Activated CD4-positive, alpha-beta T cell treated with anti-CD3 and anti-CD28 coated beads, Interleukin-2, amount 10 ng/mL, durations not matched to agents 24 days and 14 days (primary cell): ENCODE measurements around the gene INTS6. TPM values are rescaled to one million over a fixed set of nuclear protein-coding genes. Genes with fewer than 3 reads are reported as not detected.

Experiments used
- DNase-seq: peaks from one replicate; pipeline ENCODE4 v3.0.0; 2022
- H3K27ac Mint-ChIP-seq: one replicate; pipeline ENCODE4 v1.8.0; 2022; ENCODE audit warnings: mild to moderate bottlenecking, mixed read lengths
- H3K27me3 Mint-ChIP-seq: one replicate; pipeline ENCODE4 v1.8.0; 2022; ENCODE audit warnings: mixed read lengths
- H3K36me3 Mint-ChIP-seq: one replicate; pipeline ENCODE4 v1.8.0; 2022; ENCODE audit warnings: low read depth, mild to moderate bottlenecking, mixed read lengths
- H3K4me1 Mint-ChIP-seq: one replicate; pipeline ENCODE4 v1.8.0; 2021; ENCODE audit warnings: mixed read lengths
- H3K4me3 Mint-ChIP-seq: one replicate; pipeline ENCODE4 v1.8.0; 2022; ENCODE audit warnings: mild to moderate bottlenecking, moderate library complexity, mixed read lengths
- H3K9me3 Mint-ChIP-seq: one replicate; pipeline ENCODE4 v1.8.0; 2021; ENCODE audit warnings: mixed read lengths
- intact Hi-C: fragments of 100-400 bp; cut with micrococcal nuclease; formaldehyde crosslinking; loops from one replicate; pipeline ENCODE4 v1.15.1; 2023
- total RNA-seq: library from RNA; stranded (reverse); gene quantifications from 2 replicates; pipeline ENCODE4 v1.2.3, GENCODE V29; 2022

INTS6 gene
- total RNA-seq, 1 donor from 2014 or later: 68.6 TPM

DNA sequence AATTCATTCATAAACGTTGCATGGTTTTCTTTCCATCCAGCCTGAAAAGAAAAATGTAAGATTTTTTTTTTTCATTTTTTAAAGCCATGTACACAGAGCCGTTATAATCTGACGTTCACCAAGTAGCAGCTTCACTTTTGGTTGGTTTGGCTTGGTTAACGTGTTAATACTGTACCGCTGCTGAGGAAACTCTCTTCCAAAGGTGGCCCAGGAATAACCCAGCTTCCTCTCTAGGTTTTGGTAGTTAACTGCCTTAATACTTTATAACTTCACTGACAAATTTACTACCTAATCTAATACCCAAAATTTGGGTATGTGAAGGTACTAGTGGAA is 1.7 kb downstream of the INTS6 start:
- DNase-seq: no peak
- intact Hi-C loops: loop anchor here (1.0 to 5.0 kb wide), 6 partner anchors 14 to 1369 kb away; no protein-coding TSS in a partner anchor
- H3K27ac Mint-ChIP-seq: peak overlapping the region; percentile 91
- peaks cover 35% of the 10 kb centered on the region for H3K4me1 Mint-ChIP-seq
- H3K4me3 Mint-ChIP-seq: peak overlapping the region; percentile 92
- H3K36me3 Mint-ChIP-seq: peaks cover 47% of the 10 kb centered on the region
- H3K27me3 Mint-ChIP-seq: no peaks in the 10 kb centered on the region
- peaks cover 4% of the 10 kb centered on the region for H3K9me3 Mint-ChIP-seq

- H3K36me3 Mint-ChIP-seq: peaks cover 40% of the 10 kb centered on the region
- H3K27me3 Mint-ChIP-seq: no peaks in the 10 kb centered on the region
- H3K4me1 Mint-ChIP-seq: peaks cover 20% of the 10 kb centered on the region
- intact Hi-C loops: no loop called here
- no peaks in the 10 kb centered on the region for H3K9me3 Mint-ChIP-seq
- no peak overlapping the region for H3K27ac Mint-ChIP-seq
- peak overlapping the region; percentile 4 for H3K4me3 Mint-ChIP-seq
- no peak for DNase-seq
These were observed 3.8 kb downstream of the INTS6 start for GRCh38 chr13:51449018-51449417.

DNA sequence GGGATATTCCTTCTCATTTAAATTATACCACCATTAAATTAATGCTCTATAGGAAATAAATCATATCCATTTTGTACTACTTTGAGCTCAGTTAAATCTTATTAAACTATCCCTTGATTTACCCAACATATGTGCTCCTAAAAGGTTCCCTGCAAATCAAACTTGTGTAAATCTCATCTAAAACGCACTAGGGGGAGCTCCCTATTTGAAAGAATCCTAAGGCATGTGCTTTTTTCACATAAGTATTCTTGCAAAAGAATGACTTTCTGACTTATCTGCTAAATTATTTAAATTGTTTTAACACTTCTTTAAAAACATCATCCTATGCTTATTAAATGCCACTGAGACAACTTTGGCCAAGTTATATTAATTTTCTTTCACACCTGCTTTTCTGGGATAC is 7.9 kb downstream of the INTS6 start:
- Mint-ChIP-seq H3K4me1 (peaks cover 11% of the 10 kb centered on the region), H3K36me3 (peaks cover 31% of the 10 kb centered on the region)

GRCh38 chr13:51440381-51440780 is 12.5 kb downstream of the INTS6 start:
- H3K4me3 Mint-ChIP-seq: no peak overlapping the region
- H3K27ac Mint-ChIP-seq: no peak overlapping the region
- no peak for DNase-seq
- peaks cover 5% of the 10 kb centered on the region for H3K4me1 Mint-ChIP-seq
- intact Hi-C loops: no loop called here
- peaks cover 16% of the 10 kb centered on the region for H3K36me3 Mint-ChIP-seq
- no peaks in the 10 kb centered on the region for H3K9me3 Mint-ChIP-seq
- no peaks in the 10 kb centered on the region for H3K27me3 Mint-ChIP-seq

More for the DNA sequence above, 7.9 kb downstream of the INTS6 start:
- Mint-ChIP-seq H3K4me3 (no peak overlapping the region), H3K27me3 (no peaks in the 10 kb centered on the region), H3K27ac (no peak overlapping the region), H3K9me3 (no peaks in the 10 kb centered on the region)
- no peak for DNase-seq
- intact Hi-C loops: no loop called here

GRCh38 chr13:51437550-51438127 is 15.2 kb downstream of the INTS6 start:
- no peaks in the 10 kb centered on the region for H3K9me3 Mint-ChIP-seq
- H3K27ac Mint-ChIP-seq: no peak overlapping the region
- H3K4me1 Mint-ChIP-seq: peaks cover 5% of the 10 kb centered on the region
- intact Hi-C loops: loop anchor here (2.0 kb wide), 1 partner anchor 13 kb away; no protein-coding TSS in a partner anchor
- no peak for DNase-seq
- H3K4me3 Mint-ChIP-seq: no peak overlapping the region
- H3K36me3 Mint-ChIP-seq: peaks cover 16% of the 10 kb centered on the region
- H3K27me3 Mint-ChIP-seq: no peaks in the 10 kb centered on the region

GRCh38 chr13:51435002-51435578 is 17.7 kb downstream of the INTS6 start:
- intact Hi-C loops: no loop called here
- H3K4me1 Mint-ChIP-seq: peaks cover 10% of the 10 kb centered on the region

DNA sequence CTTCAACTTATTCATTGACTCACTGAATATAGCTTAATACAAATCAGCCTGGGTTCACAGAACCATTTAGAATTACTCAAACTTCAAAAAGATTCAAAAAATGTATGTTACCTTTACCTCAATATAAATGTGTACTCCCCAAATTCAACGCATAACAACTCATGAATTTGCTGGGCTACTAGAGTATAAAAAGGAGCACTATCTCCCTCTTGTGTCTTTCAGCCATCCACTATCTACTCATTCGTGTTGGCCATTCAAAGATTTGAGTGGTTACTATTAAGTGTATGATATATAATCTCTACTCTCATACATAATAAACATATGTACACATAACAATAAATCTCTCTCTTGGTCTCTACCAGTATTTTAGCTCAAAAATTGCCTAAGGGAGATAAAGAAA is 20.3 kb downstream of the INTS6 start:
- Mint-ChIP-seq H3K36me3 (peaks cover 36% of the 10 kb centered on the region), H3K27ac (no peak overlapping the region), H3K4me3 (no peak overlapping the region), H3K27me3 (no peaks in the 10 kb centered on the region), H3K9me3 (no peaks in the 10 kb centered on the region), H3K4me1 (peaks cover 11% of the 10 kb centered on the region)
- DNase-seq: no peak
- intact Hi-C loops: no loop called here

More at GRCh38 chr13:51435002-51435578, 17.7 kb downstream of the INTS6 start:
- no peaks in the 10 kb centered on the region for H3K27me3 Mint-ChIP-seq
- no peak overlapping the region for H3K4me3 Mint-ChIP-seq
- H3K9me3 Mint-ChIP-seq: no peaks in the 10 kb centered on the region
- DNase-seq: no peak
- H3K36me3 Mint-ChIP-seq: peaks cover 20% of the 10 kb centered on the region
- H3K27ac Mint-ChIP-seq: no peak overlapping the region

DNA sequence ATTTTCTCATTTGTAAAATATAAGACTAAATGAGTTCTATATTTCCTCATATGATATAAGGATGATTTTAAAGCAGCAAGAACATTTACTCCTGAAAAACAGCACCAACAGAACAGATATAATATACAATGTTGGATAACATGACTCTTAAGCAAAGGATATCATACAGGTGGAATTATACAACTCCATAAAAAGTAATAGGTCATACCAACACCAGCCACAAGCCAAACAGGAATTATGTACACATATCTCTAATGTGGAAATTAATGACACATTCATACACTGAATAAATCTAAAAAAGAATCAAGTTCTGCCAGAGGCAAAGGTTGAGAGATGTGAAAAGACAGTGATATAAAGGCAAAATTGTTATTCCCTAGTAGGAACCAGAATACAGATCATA is 25.9 kb downstream of the INTS6 start:
- Mint-ChIP-seq H3K36me3 (peaks cover 56% of the 10 kb centered on the region), H3K27ac (no peak overlapping the region), H3K27me3 (no peaks in the 10 kb centered on the region), H3K4me3 (no peak overlapping the region), H3K4me1 (peaks cover 30% of the 10 kb centered on the region), H3K9me3 (no peaks in the 10 kb centered on the region)
- DNase-seq: no peak
- intact Hi-C loops: no loop called here

- Mint-ChIP-seq H3K4me1 (peaks cover 37% of the 10 kb centered on the region), H3K27ac (no peak overlapping the region), H3K36me3 (peaks cover 56% of the 10 kb centered on the region), H3K4me3 (no peak overlapping the region), H3K9me3 (no peaks in the 10 kb centered on the region), H3K27me3 (no peaks in the 10 kb centered on the region)
- DNase-seq: no peak
- intact Hi-C loops: no loop called here
These were observed 27.3 kb downstream of the INTS6 start for GRCh38 chr13:51425410-51426042.

GRCh38 chr13:51423766-51424165 is 29.1 kb downstream of the INTS6 start:
- no peaks in the 10 kb centered on the region for H3K27me3 Mint-ChIP-seq
- H3K4me1 Mint-ChIP-seq: peaks cover 44% of the 10 kb centered on the region
- peaks cover 54% of the 10 kb centered on the region for H3K36me3 Mint-ChIP-seq
- no peak overlapping the region for H3K4me3 Mint-ChIP-seq
- H3K9me3 Mint-ChIP-seq: no peaks in the 10 kb centered on the region
- H3K27ac Mint-ChIP-seq: no peak overlapping the region
- no peak for DNase-seq
- intact Hi-C loops: no loop called here

DNA sequence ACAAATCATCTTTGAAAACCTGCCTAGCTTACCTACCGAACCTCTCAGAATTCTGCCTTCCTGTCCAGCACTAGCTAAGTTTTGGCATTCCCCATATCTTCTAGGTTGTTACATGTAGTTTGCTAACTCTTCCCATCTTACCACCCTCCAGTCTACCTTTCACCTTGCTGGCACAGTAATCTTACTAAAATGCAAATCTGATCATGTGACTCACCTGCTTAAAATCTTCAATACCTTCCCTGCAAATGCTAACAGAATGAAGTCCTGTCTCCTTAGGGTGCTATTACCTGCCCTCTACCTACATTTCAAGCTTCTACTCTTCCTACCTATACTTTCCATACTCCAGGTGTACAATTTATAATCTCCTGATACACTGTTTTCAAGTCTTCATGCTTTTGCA is 30.4 kb downstream of the INTS6 start:
- intact Hi-C loops: no loop called here
- peaks cover 44% of the 10 kb centered on the region for H3K4me1 Mint-ChIP-seq
- DNase-seq: no peak
- peak overlapping the region; percentile 31 for H3K27ac Mint-ChIP-seq
- H3K27me3 Mint-ChIP-seq: no peaks in the 10 kb centered on the region
- no peaks in the 10 kb centered on the region for H3K9me3 Mint-ChIP-seq
- H3K36me3 Mint-ChIP-seq: peaks cover 51% of the 10 kb centered on the region
- no peak overlapping the region for H3K4me3 Mint-ChIP-seq

GRCh38 chr13:51420681-51421490 is 31.9 kb downstream of the INTS6 start:
- Mint-ChIP-seq H3K4me3 (peak overlapping the region; percentile 28), H3K9me3 (no peaks in the 10 kb centered on the region), H3K4me1 (peaks cover 50% of the 10 kb centered on the region), H3K27ac (peak overlapping the region; percentile 68), H3K27me3 (no peaks in the 10 kb centered on the region), H3K36me3 (peaks cover 55% of the 10 kb centered on the region)
- intact Hi-C loops: no loop called here
- peak; percentile 64 for DNase-seq

GRCh38 chr13:51419001-51419636 is 33.7 kb downstream of the INTS6 start:
- H3K36me3 Mint-ChIP-seq: peaks cover 64% of the 10 kb centered on the region
- no peak overlapping the region for H3K4me3 Mint-ChIP-seq
- H3K9me3 Mint-ChIP-seq: peaks cover 9% of the 10 kb centered on the region
- intact Hi-C loops: no loop called here
- H3K27me3 Mint-ChIP-seq: no peaks in the 10 kb centered on the region
- peaks cover 58% of the 10 kb centered on the region for H3K4me1 Mint-ChIP-seq
- no peak for DNase-seq
- H3K27ac Mint-ChIP-seq: no peak overlapping the region
